Colonic mucosa (tissue), 4 donors: Measurements from ENCODE around the gene RAD51B. TPM values are rescaled to one million over a fixed set of nuclear protein-coding genes. Genes with fewer than 3 reads are reported as not detected.

Source experiments
- DNase-seq: peaks from one replicate; pipeline ENCODE4 v3.0.0-alpha.2; 2020
- H3K27ac ChIP-seq: fragments of 200-600 bp; one replicate; pipeline ENCODE4 v1.8.0; 2021
- H3K27me3 ChIP-seq: fragments of 200-600 bp; one replicate; pipeline ENCODE4 v1.8.0; 2021
- H3K36me3 ChIP-seq: fragments of 200-600 bp; one replicate; pipeline ENCODE4 v1.8.0; 2021
- H3K4me1 ChIP-seq: fragments of 200-600 bp; one replicate; pipeline ENCODE4 v1.8.0; 2021; ENCODE audit warnings: mild to moderate bottlenecking
- H3K4me3 ChIP-seq: fragments of 200-600 bp; one replicate; pipeline ENCODE4 v1.8.0; 2021
- H3K9ac ChIP-seq, 2 donors: one replicate each; pipeline ENCODE4 v1.7.0; 2013; ENCODE audit warnings: control low read depth in 2 of 2, low read depth in 2 of 2, low read length in 2 of 2
- H3K9me3 ChIP-seq: fragments of 200-600 bp; one replicate; pipeline ENCODE4 v1.8.0; 2021
- CTCF ChIP-seq: fragments of 200-600 bp; IDR thresholded peaks from one replicate; pipeline ENCODE4 v1.8.0; 2022; ENCODE audit warnings: antibody characterized with exemption, mild to moderate bottlenecking
- intact Hi-C: fragments of 100-400 bp; cut with DNase I; formaldehyde crosslinking; loops from one replicate; pipeline ENCODE4 v1.14.1; 2022
- total RNA-seq, 2 donors: library from RNA; stranded (reverse); fragmentation: NEBNext Ultra II Directional in 1 of 2; extraction: Animal tissue kit (Norgen Biotek cat#: 25700) in 1 of 2; gene quantifications; one replicate each; pipeline ENCODE4 v1.2.1, GENCODE V29; 2021
- donor health status: healthy.
- donor health status: DM: no; HTN: no; CAD: no.
- donor health status: DM: no; HTN: no; CAD: no.

RAD51B gene
- total RNA-seq, 2 donors from 2014 or later: 12.7 to 22.0 TPM

GRCh38 chr14:68491793-68492192 lies 672.2 kb downstream of the RAD51B start:
- no peak overlapping the region for H3K9ac ChIP-seq
- intact Hi-C loops: no loop called here
- no peaks in the 10 kb centered on the region for H3K27me3 ChIP-seq
- DNase-seq: no peak
- no peaks in the 10 kb centered on the region for H3K4me1 ChIP-seq
- no peaks in the 10 kb centered on the region for H3K36me3 ChIP-seq
- no peak for TF ChIP-seq CTCF
- no peaks in the 10 kb centered on the region for H3K9me3 ChIP-seq
- H3K27ac ChIP-seq: no peak overlapping the region
- no peak overlapping the region for H3K4me3 ChIP-seq

GRCh38 chr14:68492381-68493151 lies 673.0 kb downstream of the RAD51B start:
- H3K36me3 ChIP-seq: no peaks in the 10 kb centered on the region
- no peak for DNase-seq
- intact Hi-C loops: no loop called here
- H3K9me3 ChIP-seq: no peaks in the 10 kb centered on the region
- no peaks in the 10 kb centered on the region for H3K27me3 ChIP-seq
- no peak overlapping the region for H3K4me3 ChIP-seq
- H3K9ac ChIP-seq: no peak overlapping the region
- H3K27ac ChIP-seq: no peak overlapping the region
- TF ChIP-seq CTCF: no peak
- no peaks in the 10 kb centered on the region for H3K4me1 ChIP-seq

- intact Hi-C loops: no loop called here
- Histone ChIP-seq H3K4me3 (no peak overlapping the region), H3K27ac (no peak overlapping the region), H3K4me1 (no peaks in the 10 kb centered on the region), H3K27me3 (no peaks in the 10 kb centered on the region), H3K9me3 (no peaks in the 10 kb centered on the region), H3K36me3 (no peaks in the 10 kb centered on the region), H3K9ac (no peak overlapping the region)
- no peak for TF ChIP-seq CTCF
- DNase-seq: no peak
Observed at GRCh38 chr14:68493152-68493911, 673.8 kb downstream of the RAD51B start.

GRCh38 chr14:68495101-68496039 lies 675.8 kb downstream of the RAD51B start:
- TF ChIP-seq CTCF: no peak
- DNase-seq: no peak
- H3K27ac ChIP-seq: no peak overlapping the region
- no peaks in the 10 kb centered on the region for H3K4me1 ChIP-seq
- H3K9me3 ChIP-seq: no peaks in the 10 kb centered on the region
- no peak overlapping the region for H3K4me3 ChIP-seq
- H3K9ac ChIP-seq: no peak overlapping the region
- intact Hi-C loops: no loop called here
- no peaks in the 10 kb centered on the region for H3K36me3 ChIP-seq
- no peaks in the 10 kb centered on the region for H3K27me3 ChIP-seq

GRCh38 chr14:68497011-68497410 lies 677.4 kb downstream of the RAD51B start:
- intact Hi-C loops: no loop called here
- Histone ChIP-seq H3K9me3 (no peaks in the 10 kb centered on the region), H3K4me1 (no peaks in the 10 kb centered on the region), H3K9ac (no peak overlapping the region), H3K27ac (no peak overlapping the region), H3K27me3 (no peaks in the 10 kb centered on the region), H3K4me3 (no peak overlapping the region), H3K36me3 (no peaks in the 10 kb centered on the region)
- no peak for TF ChIP-seq CTCF
- DNase-seq: no peak
